Urothelium cell line (cell line): ENCODE data around the gene NRG3.
"Not testable (repeated sequence)": the region's sequence is repeated elsewhere in the genome, so short reads cannot be mapped to it uniquely, and the experiment has no call there.

ENCODE experiments used
- DNase-seq: peaks from one replicate; pipeline ENCODE4 v3.0.0; 2011; ENCODE audit warnings: low spot score, mixed read lengths
- FAIRE-seq: peaks from 2 replicates; lab custom pipeline; 2011; peaks lifted over from hg19 to GRCh38; lab: Jason Lieb, UNC

The NRG3 gene

DNA sequence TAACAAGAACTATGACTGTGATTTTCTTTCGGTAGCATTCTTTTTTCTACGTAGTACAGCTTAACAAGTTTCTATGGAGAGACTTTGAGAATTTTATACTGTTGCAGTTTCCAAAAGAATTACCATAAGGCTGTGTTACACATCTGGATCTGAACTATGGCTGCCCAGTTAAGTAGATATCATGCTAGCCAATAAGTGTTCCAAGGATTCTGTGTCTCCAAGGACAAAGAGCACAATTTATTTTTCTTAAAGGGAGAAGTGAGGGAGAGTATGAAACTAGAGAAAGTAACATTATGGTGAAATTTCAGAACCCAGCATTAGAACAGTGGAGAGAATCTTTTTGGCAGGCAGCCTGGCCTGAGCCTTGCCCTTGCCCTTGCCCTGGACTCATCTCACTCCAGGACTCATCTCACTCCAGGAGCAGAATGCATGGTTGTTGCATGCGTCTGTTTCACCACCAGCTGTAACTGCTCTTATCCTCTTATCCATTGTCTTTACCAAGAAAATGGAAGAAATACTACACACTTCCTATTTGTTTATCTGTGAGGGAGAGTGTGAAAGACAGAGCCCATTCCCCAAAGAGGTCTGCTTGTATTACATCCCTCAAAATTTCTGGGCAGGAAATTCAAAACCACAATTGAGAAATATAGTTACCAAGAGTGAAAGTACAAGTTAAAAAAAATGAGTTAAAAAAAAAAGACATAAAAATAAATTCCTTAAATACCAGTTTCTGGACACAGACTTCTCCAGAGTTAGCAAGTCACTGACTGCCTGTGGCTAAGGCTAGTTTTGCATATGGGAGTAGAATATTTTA is 1067.5 kb downstream of the NRG3 start:
- FAIRE-seq: no peak
- DNase-seq: peak; percentile 18

DNA sequence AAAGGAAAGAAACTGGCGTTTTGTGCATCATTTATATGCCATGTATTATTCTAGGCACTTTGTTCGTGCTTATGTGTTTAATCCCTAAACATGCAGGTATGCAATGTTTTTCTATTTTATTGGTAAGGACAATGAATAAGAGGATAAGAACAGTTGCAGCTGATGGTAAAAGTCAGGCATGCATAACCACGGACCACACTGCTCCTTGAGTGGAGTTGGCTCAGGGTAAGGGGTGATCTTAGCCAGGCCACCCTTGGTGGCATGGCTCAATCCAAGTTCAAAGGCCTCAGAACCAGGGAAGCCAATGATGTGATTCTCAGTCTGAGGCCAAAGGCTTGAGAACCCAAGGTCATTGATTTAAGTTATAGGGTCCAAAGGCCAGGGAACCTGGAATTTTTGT is 1068.1 kb downstream of the NRG3 start:
- DNase-seq (no peak), FAIRE-seq (no peak)

DNA sequence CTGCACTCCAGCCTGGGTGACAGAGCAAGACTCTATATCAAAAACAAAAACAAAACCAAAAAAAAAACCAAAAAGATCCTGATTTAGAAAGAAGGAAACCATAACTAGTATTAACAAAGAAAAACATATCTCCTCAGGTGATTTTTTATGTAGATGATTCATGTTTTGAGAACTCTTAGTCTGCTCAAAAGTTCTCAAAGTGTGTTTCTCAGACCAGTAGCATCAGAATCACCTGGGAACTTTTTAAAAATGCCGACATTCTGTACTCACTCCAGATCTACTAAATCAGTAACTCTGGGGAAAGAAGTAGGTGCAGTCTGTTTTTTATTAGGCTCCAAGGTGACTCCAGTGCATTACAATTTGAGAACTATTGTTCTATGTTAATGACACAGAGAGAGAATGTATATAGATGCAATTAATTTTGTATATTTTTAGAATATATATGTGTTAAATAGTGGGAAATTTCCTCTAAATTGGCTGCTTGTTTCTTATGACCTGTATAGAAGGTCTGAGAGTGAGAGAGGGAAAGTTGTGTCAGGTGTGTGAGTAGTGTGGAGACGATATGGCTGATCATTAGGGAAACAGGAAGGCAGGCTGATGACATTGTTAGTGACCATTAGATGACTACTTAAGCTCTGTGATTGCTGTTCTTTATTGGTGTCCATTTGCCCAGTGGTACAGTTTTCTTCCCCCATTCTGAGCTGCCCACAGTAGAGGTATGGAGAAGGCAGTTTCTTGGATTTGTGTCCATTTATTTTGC is 1075.0 kb downstream of the NRG3 start:
- FAIRE-seq (peak; percentile 42), DNase-seq (no peak)

DNA sequence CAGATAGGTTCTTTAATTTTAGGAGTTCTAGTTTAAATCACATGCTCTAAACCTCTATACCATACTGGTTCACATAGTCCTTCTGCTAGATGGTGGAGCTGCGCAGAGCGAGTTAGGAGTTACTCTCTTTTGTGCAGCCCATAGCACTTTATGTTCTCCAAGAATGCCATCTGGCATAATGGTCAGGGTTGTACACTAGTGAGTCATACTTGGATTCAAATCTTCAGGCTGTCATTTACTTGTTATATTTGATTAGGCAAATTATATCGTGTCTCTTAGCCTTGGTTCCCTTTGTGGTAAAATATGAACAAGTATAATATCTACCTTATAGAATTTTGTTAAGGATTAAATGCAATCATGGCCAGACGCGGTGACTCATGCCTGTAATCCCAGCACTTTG is 1078.3 kb downstream of the NRG3 start:
- DNase-seq: no peak
- no peak for FAIRE-seq

DNA sequence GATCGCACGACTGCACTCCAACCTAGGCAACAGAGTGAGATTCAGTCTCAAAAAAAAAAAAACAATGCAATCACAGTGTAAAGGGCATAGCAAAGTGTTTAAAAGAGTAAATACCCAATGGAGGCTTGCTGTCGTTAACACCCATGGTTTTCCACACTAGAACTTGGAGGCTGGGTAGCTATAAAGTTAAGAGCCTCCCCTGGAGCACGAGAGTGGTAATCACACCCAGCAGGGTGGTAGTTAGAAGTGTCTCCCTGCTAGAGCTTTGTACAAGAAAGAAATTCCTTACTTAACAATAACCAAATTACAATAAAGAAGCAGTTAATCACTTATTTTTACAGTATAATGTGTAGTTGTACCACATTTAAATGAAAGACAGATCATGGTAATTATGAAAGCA is 1078.9 kb downstream of the NRG3 start:
- FAIRE-seq (no peak), DNase-seq (no peak)

DNA sequence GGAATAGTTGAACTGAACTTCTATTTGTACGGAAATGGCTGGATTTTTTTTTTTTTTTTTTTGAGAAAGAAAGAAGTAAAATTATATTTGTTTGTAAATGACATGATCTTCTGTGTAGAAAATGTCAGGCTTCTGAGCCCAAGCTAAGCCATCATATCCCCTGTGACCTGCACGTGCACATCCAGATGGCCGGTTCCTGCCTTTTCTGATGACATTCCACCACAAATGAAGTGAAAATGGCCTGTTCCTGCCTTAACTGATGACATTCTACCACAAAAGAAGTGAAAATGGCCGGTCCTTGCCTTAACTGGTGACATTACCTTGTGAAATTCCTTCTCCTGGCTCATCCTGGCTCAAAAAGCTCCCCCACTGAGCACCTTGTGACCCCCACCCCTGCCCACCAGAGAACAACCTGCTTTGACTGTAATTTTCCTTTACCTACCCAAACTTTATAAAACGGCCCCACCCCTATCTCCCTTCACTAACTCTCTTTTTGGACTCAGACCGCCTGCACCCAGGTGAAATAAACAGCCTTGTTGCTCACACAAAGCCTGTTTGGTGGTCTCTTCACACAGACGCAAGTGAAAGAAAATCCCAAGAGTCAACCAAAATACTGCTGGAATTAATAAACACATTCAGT is 1085.5 kb downstream of the NRG3 start:
- DNase-seq, FAIRE-seq: not testable (repeated sequence)

DNA sequence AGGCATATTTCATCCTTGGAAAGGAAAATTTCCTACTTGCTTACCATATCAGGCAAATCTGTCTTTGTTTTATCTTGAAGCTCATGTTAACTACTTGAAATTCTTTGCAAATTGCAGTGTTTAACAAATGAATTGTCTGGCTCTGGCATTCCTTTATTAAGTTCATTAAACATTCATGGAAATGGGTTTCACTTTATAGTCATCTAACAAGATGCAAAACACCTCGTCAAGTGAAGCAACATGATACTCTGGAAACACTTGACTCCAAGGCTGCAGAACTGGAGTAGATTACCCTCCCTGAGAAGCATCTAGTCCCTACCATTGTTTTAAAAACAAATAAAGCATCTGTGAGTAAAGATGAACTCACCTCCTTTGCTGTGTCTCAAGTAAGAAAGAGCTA is 1086.9 kb downstream of the NRG3 start:
- FAIRE-seq: no peak

DNA sequence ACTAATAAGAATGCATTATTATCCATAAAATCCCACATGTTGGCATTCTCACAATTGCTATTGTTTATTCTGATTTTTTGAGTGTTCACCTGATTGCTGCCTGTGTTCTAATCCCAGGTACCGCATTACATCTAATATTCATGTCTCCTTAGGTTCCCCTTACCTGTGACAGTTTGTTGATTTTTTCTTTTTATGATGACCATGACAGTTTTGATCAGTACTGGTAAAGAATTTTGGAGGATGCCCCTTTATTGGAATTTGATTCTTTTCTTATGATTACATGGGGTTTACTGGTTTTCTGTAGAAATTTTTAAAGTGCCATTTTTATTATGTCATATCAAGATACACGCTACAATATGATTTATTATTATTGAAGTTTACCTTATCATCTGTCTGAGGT is 1091.1 kb downstream of the NRG3 start:
- DNase-seq (no peak), FAIRE-seq (no peak)

More for the DNA sequence above, 1086.9 kb downstream of the NRG3 start:
- no peak for DNase-seq

DNA sequence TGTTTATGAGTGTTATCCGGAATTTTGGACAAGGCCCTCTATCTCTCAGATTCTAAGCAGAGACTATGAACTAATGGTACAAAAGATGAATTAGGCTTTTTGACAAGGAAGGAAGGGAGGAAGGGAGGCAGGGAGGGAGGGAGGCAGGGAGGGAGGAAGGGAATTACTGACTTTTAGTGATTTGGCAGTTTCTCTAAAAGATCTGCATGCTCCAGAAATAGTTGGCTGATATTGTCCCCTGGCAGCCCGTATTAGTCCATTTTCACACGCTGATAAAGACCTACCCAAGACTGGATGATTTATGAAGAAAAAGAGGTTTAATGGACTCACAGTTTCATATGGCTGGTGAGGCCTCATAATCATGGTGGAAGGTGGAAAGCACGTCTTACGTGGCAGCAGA is 1093.5 kb downstream of the NRG3 start:
- DNase-seq: no peak
- FAIRE-seq: peak; percentile 23

DNA sequence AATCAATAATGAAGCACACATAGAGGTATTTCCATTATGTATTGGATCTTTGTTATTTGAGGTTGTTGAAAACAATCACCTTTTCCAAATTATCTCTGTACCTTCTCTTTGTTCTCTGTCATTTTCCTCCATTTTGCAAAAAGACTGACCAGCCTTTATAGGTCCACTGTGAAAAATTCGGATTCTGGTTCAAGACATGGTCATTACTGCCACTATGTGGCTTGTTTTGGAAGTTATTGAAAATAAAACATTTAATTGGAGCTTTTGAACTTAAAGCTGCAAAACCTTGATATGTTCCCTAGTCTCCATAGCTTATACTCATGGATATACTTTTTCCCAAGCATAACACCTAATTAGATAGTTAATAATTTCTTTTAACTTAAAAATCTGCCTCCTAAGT is 1094.4 kb downstream of the NRG3 start:
- FAIRE-seq (no peak), DNase-seq (peak; percentile 11)

DNA sequence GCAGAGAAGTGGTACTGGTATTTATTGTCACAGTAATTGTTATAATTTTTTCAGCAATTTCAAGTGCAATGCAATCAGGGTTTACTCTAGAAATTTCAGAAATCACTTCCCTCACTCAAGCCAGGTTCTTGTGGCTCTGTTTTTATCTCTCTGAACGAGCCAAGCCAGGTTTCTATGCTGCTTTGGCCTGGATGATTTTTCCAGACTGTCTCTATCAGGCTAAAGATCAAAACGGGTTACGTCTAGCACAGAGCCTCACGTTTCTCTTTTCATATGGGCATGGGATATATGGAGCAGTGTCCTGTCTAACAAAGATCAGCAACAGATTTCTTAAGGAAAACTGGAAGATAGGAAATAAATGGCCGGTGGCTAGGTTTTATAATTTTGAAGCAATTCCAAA is 1105.3 kb downstream of the NRG3 start:
- FAIRE-seq (no peak), DNase-seq (no peak)

DNA sequence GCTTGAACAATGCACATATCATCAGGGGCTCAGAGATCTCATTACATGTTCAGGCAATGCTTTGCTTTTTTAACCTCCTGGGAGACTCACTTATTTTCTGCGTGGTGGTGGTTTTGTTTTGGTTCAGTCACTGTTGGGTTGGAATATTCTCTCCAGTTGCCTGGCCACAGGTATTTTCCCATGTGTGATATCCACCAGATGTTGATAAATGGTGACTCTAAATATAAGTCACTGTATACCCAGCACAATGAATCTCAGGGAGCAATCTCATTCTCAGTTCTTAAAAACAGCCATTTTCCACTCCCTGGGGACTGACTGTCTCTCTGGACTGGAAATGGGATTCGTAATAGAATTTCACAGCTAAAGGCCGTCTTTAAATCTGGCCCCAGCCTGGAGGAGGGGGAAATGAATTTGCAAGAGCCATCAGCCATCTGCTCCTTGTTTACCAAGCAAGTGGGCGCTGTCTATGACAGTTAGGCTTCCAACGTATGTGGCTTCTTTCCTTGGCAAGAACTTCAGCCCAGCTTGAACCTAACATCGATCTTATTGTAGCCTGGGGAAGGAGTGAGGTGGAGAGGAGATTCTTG is 1106.2 kb downstream of the NRG3 start:
- DNase-seq (peak; percentile 14), FAIRE-seq (no peak)

DNA sequence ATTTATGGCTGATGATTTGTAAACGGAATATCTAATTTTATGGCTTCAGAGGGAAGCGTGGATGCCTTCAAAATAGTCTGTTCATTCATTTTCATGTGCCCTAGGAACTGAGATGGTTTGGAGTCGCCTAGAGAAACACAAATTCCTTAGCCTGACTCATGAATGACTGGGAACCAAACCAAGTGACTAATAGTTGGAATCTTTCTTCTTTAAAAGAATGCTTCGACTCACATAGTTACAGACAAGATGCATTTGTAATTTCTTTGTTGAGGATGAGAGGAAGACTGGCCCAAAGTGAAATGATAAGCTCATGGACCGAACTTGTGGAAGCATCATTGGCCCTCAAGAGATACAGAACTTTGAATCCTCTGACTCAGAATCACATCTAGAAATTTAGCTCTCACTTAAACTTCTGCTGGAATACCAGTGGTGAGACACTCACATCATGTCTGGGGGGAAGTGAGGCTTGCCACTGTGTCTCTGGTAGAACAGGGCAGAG is 1107.2 kb downstream of the NRG3 start:
- DNase-seq (peak; percentile 76), FAIRE-seq (no peak)

DNA sequence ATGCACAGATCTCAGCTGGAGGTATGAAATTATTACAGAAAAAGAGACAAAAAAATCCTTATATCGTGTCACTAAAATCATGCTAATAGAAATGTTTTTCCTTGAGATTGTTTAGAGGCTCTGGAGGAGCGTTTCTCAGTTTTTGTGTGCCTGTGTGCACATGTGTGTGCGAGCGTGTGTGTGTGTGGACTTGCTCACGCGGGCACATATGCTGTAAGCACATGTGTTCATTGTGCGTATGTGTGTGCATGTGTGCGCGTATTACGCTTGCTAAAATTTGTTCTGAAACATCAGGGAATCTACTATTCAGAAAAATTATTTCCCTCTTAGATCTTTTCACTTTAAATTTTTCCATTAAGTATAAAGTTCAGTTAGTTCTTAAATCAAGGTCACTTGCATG is 1111.2 kb downstream of the NRG3 start:
- FAIRE-seq (no peak), DNase-seq (no peak)

DNA sequence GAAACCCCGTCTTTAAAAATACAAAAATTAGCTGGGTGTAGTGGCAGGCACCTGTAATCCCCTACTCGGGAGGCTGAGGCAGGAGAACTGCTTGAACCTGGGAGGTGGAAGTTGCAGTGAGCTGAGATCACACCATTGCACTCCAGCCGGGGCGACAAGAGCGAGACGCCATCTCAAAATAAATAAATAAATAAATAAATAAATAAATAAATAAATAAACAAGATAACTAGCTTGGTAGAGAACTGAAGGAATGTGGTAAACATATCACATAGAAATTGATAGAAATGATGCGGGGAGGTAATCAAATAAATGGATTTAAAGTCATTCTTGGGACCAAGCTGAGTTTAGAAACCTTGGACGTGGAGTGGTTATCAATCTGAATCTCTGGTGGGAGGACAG is 1131.5 kb downstream of the NRG3 start:
- not testable (repeated sequence) for DNase-seq, FAIRE-seq

DNA sequence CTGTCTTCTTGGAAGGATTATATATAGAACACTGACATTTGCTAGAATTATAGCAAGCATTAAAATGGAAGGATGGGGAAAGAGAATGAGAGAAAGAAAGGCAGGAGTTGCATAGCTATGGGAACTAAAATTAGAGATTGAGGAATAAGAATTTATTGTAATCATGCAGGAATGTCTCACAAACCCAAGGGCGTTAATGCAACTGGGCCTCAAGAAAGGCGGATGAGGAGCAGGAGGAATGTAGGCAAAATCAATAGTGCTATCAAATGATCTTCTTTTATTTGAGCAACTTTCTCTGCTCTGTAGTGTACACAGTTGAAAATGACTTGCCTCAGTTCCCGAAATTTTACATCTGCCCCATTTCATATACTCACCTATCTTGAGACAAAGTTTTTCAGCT is 1132.5 kb downstream of the NRG3 start:
- FAIRE-seq (no peak), DNase-seq (no peak)

DNA sequence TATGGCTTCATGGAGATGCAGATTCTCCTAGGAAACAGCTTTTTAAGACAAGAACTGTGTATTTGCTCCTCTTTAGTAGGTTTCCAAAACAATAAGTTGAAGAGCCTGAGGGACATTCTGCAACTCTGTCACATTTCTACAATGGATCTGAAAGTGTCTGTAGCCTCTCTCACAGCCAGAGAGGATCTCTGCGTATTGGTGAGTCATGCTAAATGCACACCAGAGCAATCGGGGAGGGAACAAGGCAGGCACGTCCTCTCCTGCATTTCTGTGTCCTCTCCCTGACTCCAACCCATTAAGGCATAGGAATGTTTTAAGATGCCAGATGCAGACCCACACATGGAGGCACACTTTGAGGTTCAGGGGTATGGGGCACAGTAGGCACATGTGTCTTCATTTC is 1137.9 kb downstream of the NRG3 start:
- peak; percentile 55 for DNase-seq
- FAIRE-seq: no peak

DNA sequence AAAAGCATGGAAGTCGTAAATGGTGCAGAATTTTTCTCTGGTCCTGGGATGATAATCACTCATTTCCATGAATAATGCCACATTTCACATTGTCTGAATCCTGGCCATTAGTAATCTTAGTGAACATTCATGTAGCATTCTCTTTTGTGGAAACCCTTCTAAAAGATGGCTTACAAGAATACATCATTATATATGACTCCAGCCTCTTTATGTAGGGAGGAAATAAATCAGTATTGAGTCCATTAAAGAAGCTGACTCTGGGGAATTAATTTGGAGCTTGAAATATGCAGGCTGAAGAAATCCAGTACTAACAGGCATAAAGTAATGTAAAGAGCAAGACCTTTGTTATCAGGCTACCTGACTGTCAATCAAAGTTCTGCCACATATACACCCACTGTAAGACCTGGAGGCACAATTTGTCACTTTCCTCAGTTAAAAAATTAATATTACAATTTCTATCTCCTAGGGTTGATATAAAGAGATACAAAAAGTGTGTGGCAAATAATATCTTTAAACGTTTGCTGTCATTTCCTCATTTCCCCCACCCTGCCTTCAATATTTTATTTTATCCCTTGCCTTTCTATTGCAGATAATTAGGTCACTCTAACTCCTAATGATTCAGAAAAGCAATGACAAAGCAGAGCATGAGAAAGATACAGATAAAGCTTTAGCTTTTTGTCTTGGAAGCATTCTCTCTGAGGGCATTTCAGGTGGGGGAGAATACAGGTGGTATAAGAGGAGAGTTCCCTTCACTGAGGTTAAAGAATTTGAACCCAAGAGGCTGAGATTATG is 1142.3 kb downstream of the NRG3 start:
- FAIRE-seq (no peak), DNase-seq (no peak)

DNA sequence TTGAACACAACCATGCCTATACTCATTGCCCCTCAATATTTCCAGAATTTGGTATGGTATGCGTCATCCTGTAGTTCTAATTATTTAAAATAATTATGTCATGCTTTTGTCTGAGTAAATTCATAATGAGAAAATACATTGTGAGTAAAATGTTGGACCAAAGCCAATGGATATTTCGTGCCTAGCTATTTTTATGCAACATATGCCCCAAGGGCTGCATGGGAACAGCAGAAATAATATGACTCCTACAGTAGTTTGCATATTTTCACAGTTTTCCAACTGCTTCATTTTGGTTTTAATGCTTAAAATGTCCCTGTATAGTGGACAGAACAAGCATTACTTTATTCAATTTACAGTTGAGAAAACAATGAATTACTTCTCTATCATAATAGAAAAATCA is 1148.7 kb downstream of the NRG3 start:
- DNase-seq: no peak
- FAIRE-seq: no peak
